ENCODE results near the gene GPNMB.
"Not testable (repeated sequence)": the region's sequence is repeated elsewhere in the genome, so short reads cannot be mapped to it uniquely, and the experiment has no call there.

GPNMB gene

GRCh38 chr7:23212395-23212794 lies 34.2 kb upstream of the GPNMB start:
- Histone ChIP-seq H3K27me3 (ENCODE audit: insufficient read depth, low read length) (no peaks in the 10 kb centered on the region), H3K27ac (ENCODE audit: low read depth, low read length) (no peak overlapping the region), H3K4me3 (ENCODE audit: low read depth, low read length) (no peak overlapping the region), H3K4me1 (ENCODE audit: control insufficient read depth, insufficient read depth, low read length, unreplicated experiment) (no peaks in the 10 kb centered on the region), H2AFZ (ENCODE audit: low read length, unreplicated experiment) (no peak overlapping the region), H3K79me2 (ENCODE audit: control insufficient read depth, insufficient read depth, low read length, unreplicated experiment) (no peaks in the 10 kb centered on the region), H3K36me3 (ENCODE audit: insufficient read depth, low read length) (no peaks in the 10 kb centered on the region)

- H3K4me3 ChIP-seq (ENCODE audit: low read depth, low read length) = no peak overlapping the region
- H3K27me3 ChIP-seq (ENCODE audit: insufficient read depth, low read length) = no peaks in the 10 kb centered on the region
- H3K79me2 ChIP-seq (ENCODE audit: control insufficient read depth, insufficient read depth, low read length, unreplicated experiment) = no peaks in the 10 kb centered on the region
- H3K36me3 ChIP-seq (ENCODE audit: insufficient read depth, low read length) = no peaks in the 10 kb centered on the region
- no peak overlapping the region for H3K27ac ChIP-seq (ENCODE audit: low read depth, low read length)
- no peak overlapping the region for H2AFZ ChIP-seq (ENCODE audit: low read length, unreplicated experiment)
- no peaks in the 10 kb centered on the region for H3K4me1 ChIP-seq (ENCODE audit: control insufficient read depth, insufficient read depth, low read length, unreplicated experiment)
Measured at GRCh38 chr7:23212841-23213240, 33.7 kb upstream of the GPNMB start.

DNA sequence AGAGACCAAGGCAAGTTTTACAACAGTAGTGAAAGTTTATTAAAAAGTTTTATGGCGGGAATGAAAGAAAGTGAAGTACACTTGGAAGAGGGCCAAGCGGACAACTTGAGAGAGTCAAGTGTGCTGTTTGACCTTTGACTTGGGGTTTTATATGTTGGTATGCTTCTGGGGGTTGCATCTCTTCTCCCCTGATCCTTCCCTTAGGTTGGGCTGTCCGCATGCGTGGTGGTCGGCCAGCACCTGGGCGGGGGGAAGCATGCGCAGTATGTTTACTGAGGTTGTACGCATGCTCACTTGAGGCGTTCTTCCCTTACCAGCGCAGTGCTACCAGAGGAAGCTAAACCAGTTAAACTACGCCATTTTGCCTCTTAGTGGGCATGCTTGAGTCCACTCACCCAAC lies 32.8 kb upstream of the GPNMB start:
- Histone ChIP-seq H3K4me1 (ENCODE audit: control insufficient read depth, insufficient read depth, low read length, unreplicated experiment) (no peaks in the 10 kb centered on the region), H2AFZ (ENCODE audit: low read length, unreplicated experiment) (no peak overlapping the region), H3K79me2 (ENCODE audit: control insufficient read depth, insufficient read depth, low read length, unreplicated experiment) (no peaks in the 10 kb centered on the region), H3K4me3 (ENCODE audit: low read depth, low read length) (no peak overlapping the region), H3K27me3 (ENCODE audit: insufficient read depth, low read length) (no peaks in the 10 kb centered on the region), H3K36me3 (ENCODE audit: insufficient read depth, low read length) (no peaks in the 10 kb centered on the region), H3K27ac (ENCODE audit: low read depth, low read length) (no peak overlapping the region)

- no peaks in the 10 kb centered on the region for H3K36me3 ChIP-seq (ENCODE audit: insufficient read depth, low read length)
- no peaks in the 10 kb centered on the region for H3K4me1 ChIP-seq (ENCODE audit: control insufficient read depth, insufficient read depth, low read length, unreplicated experiment)
- no peak overlapping the region for H3K27ac ChIP-seq (ENCODE audit: low read depth, low read length)
- no peaks in the 10 kb centered on the region for H3K79me2 ChIP-seq (ENCODE audit: control insufficient read depth, insufficient read depth, low read length, unreplicated experiment)
- H3K4me3 ChIP-seq (ENCODE audit: low read depth, low read length) = no peak overlapping the region
- no peak overlapping the region for H2AFZ ChIP-seq (ENCODE audit: low read length, unreplicated experiment)
- H3K27me3 ChIP-seq (ENCODE audit: insufficient read depth, low read length) = no peaks in the 10 kb centered on the region
Measured at GRCh38 chr7:23214423-23214822, 32.2 kb upstream of the GPNMB start.

GRCh38 chr7:23214938-23215337 lies 31.6 kb upstream of the GPNMB start:
- no peaks in the 10 kb centered on the region for H3K27me3 ChIP-seq (ENCODE audit: insufficient read depth, low read length)
- no peaks in the 10 kb centered on the region for H3K4me1 ChIP-seq (ENCODE audit: control insufficient read depth, insufficient read depth, low read length, unreplicated experiment)
- H2AFZ ChIP-seq (ENCODE audit: low read length, unreplicated experiment) = no peak overlapping the region
- no peaks in the 10 kb centered on the region for H3K79me2 ChIP-seq (ENCODE audit: control insufficient read depth, insufficient read depth, low read length, unreplicated experiment)
- H3K27ac ChIP-seq (ENCODE audit: low read depth, low read length) = no peak overlapping the region
- H3K4me3 ChIP-seq (ENCODE audit: low read depth, low read length) = no peak overlapping the region
- H3K36me3 ChIP-seq (ENCODE audit: insufficient read depth, low read length) = no peaks in the 10 kb centered on the region

- H3K27ac ChIP-seq (ENCODE audit: low read depth, low read length) = no peak overlapping the region
Measured at GRCh38 chr7:23216021-23216420, 30.6 kb upstream of the GPNMB start.

GRCh38 chr7:23218196-23218595 lies 28.4 kb upstream of the GPNMB start:
- H3K27me3 ChIP-seq (ENCODE audit: insufficient read depth, low read length) = no peaks in the 10 kb centered on the region
- no peak overlapping the region for H3K27ac ChIP-seq (ENCODE audit: low read depth, low read length)
- H3K36me3 ChIP-seq (ENCODE audit: insufficient read depth, low read length) = no peaks in the 10 kb centered on the region
- no peaks in the 10 kb centered on the region for H3K79me2 ChIP-seq (ENCODE audit: control insufficient read depth, insufficient read depth, low read length, unreplicated experiment)
- H3K4me1 ChIP-seq (ENCODE audit: control insufficient read depth, insufficient read depth, low read length, unreplicated experiment) = no peaks in the 10 kb centered on the region
- H2AFZ ChIP-seq (ENCODE audit: low read length, unreplicated experiment) = no peak overlapping the region
- no peak overlapping the region for H3K4me3 ChIP-seq (ENCODE audit: low read depth, low read length)

More at GRCh38 chr7:23216021-23216420, 30.6 kb upstream of the GPNMB start:
- H3K79me2 ChIP-seq (ENCODE audit: control insufficient read depth, insufficient read depth, low read length, unreplicated experiment) = no peaks in the 10 kb centered on the region
- H3K4me1 ChIP-seq (ENCODE audit: control insufficient read depth, insufficient read depth, low read length, unreplicated experiment) = no peaks in the 10 kb centered on the region
- no peak overlapping the region for H3K4me3 ChIP-seq (ENCODE audit: low read depth, low read length)
- H3K36me3 ChIP-seq (ENCODE audit: insufficient read depth, low read length) = no peaks in the 10 kb centered on the region
- no peaks in the 10 kb centered on the region for H3K27me3 ChIP-seq (ENCODE audit: insufficient read depth, low read length)
- H2AFZ ChIP-seq (ENCODE audit: low read length, unreplicated experiment) = no peak overlapping the region

DNA sequence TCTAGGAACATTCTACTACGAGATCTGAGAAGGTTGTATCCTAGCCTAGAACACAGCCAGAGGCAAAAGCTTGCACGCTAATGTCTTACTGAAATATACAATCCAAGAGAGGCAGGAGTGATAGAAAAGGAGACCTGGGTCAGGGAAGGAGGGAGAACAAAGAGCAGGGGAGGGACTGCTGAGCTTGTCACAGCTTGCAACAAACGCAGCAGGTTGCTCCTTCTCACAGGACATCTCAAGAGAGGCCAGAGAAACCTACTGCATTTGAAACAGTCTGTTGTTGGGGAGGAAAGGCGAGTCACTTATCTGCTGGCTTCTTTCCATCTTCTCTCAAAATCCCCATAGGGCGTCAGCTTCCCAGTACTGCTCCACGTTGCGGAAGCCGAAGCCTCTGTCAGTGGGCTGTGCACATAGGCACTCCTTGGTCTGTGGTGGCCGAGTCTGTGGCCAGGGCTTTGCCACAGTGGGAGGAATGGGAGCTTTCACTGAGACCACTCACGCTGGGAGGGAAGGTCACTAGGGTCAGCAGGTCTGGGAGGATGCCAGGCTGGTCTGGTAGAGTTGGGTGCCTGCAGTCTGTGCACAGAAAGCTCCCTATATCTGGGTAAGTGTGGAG lies 25.8 kb upstream of the GPNMB start:
- Histone ChIP-seq H3K36me3 (ENCODE audit: insufficient read depth, low read length) (no peaks in the 10 kb centered on the region), H3K27ac (ENCODE audit: low read depth, low read length) (no peak overlapping the region), H2AFZ (ENCODE audit: low read length, unreplicated experiment) (no peak overlapping the region), H3K4me1 (ENCODE audit: control insufficient read depth, insufficient read depth, low read length, unreplicated experiment) (no peaks in the 10 kb centered on the region), H3K27me3 (ENCODE audit: insufficient read depth, low read length) (no peaks in the 10 kb centered on the region), H3K4me3 (ENCODE audit: low read depth, low read length) (no peak overlapping the region), H3K79me2 (ENCODE audit: control insufficient read depth, insufficient read depth, low read length, unreplicated experiment) (no peaks in the 10 kb centered on the region)

- Histone ChIP-seq H3K79me2 (ENCODE audit: control insufficient read depth, insufficient read depth, low read length, unreplicated experiment) (no peaks in the 10 kb centered on the region), H3K4me1 (ENCODE audit: control insufficient read depth, insufficient read depth, low read length, unreplicated experiment) (no peaks in the 10 kb centered on the region), H3K27me3 (ENCODE audit: insufficient read depth, low read length) (no peaks in the 10 kb centered on the region), H3K36me3 (ENCODE audit: insufficient read depth, low read length) (no peaks in the 10 kb centered on the region), H3K27ac (ENCODE audit: low read depth, low read length) (no peak overlapping the region), H3K4me3 (ENCODE audit: low read depth, low read length) (no peak overlapping the region), H2AFZ (ENCODE audit: low read length, unreplicated experiment) (no peak overlapping the region)
Measured at GRCh38 chr7:23222439-23223030, 24.0 kb upstream of the GPNMB start.

GRCh38 chr7:23224364-23224763 lies 22.2 kb upstream of the GPNMB start:
- H3K27ac ChIP-seq (ENCODE audit: low read depth, low read length); H3K36me3 ChIP-seq (ENCODE audit: insufficient read depth, low read length); H3K4me1 ChIP-seq (ENCODE audit: control insufficient read depth, insufficient read depth, low read length, unreplicated experiment); H2AFZ ChIP-seq (ENCODE audit: low read length, unreplicated experiment); H3K4me3 ChIP-seq (ENCODE audit: low read depth, low read length); H3K27me3 ChIP-seq (ENCODE audit: insufficient read depth, low read length); H3K79me2 ChIP-seq (ENCODE audit: control insufficient read depth, insufficient read depth, low read length, unreplicated experiment): not testable (repeated sequence)

- no peaks in the 10 kb centered on the region for H3K4me1 ChIP-seq (ENCODE audit: control insufficient read depth, insufficient read depth, low read length, unreplicated experiment)
- no peaks in the 10 kb centered on the region for H3K27me3 ChIP-seq (ENCODE audit: insufficient read depth, low read length)
- no peak overlapping the region for H3K4me3 ChIP-seq (ENCODE audit: low read depth, low read length)
- H3K36me3 ChIP-seq (ENCODE audit: insufficient read depth, low read length) = no peaks in the 10 kb centered on the region
- no peak overlapping the region for H2AFZ ChIP-seq (ENCODE audit: low read length, unreplicated experiment)
- no peak overlapping the region for H3K27ac ChIP-seq (ENCODE audit: low read depth, low read length)
- H3K79me2 ChIP-seq (ENCODE audit: control insufficient read depth, insufficient read depth, low read length, unreplicated experiment) = no peaks in the 10 kb centered on the region
Measured at GRCh38 chr7:23226844-23227450, 19.6 kb upstream of the GPNMB start.

Data from ACC112 (cell line).